Tibial nerve (tissue), 3 donors: Measurements from ENCODE around the gene GKN1.

Experiments
- POLR2A ChIP-seq, 2 donors: fragments of 450-650 bp; IDR thresholded peaks; one replicate each; pipeline ENCODE4 v1.6.1; 2017; ENCODE audit warnings: antibody characterized with exemption in 2 of 2, mild to moderate bottlenecking in 2 of 2, moderate library complexity in 2 of 2
- TF ChIP-seq, protein P1 (sequence below), 5 experiments: fragments of 200-600 bp in 3 of 5; fragments of 450-650 bp in 2 of 5; sonication (generic) in 3 of 5; IDR thresholded peaks; one replicate each; pipeline ENCODE4 v1.5.1; 2016 to 2019; ENCODE audit warnings: antibody characterized with exemption in 5 of 5, mild to moderate bottlenecking in 3 of 5, moderate library complexity in 2 of 5

DNA sequence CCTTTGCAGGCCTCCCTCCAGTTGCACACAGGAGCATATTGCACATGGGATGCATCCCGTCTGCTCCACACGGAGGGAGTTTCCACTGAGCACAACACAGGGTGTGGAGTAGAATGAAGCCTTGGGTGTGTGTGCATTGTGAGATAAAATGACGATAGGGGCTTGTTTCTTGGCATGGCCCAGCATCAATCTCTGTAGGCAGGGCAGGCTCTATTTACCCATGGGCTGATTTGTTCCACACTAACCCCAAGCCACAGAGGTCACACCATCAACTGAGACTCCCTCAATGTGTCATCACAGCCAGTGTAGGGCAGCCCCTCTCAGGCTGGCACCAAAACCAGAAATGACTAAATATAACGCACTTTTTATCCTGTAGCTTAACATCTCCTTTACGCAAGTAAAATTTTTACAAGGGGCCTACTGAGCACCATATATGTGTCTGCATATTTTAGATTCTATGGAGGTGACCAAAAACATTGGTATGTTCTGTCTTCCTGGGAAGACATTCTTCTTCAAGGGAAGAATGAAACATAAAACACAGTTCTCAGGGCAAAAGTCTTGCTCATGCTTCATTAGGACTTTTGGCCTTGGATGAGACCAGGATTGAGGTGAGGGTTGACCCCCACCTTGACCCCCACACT is 2.7 kb upstream of the GKN1 start:
- TF ChIP-seq, protein P1, sequence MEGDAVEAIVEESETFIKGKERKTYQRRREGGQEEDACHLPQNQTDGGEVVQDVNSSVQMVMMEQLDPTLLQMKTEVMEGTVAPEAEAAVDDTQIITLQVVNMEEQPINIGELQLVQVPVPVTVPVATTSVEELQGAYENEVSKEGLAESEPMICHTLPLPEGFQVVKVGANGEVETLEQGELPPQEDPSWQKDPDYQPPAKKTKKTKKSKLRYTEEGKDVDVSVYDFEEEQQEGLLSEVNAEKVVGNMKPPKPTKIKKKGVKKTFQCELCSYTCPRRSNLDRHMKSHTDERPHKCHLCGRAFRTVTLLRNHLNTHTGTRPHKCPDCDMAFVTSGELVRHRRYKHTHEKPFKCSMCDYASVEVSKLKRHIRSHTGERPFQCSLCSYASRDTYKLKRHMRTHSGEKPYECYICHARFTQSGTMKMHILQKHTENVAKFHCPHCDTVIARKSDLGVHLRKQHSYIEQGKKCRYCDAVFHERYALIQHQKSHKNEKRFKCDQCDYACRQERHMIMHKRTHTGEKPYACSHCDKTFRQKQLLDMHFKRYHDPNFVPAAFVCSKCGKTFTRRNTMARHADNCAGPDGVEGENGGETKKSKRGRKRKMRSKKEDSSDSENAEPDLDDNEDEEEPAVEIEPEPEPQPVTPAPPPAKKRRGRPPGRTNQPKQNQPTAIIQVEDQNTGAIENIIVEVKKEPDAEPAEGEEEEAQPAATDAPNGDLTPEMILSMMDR (IDR thresholded peaks at IDR 0.05) = no peak
- no peak for TF ChIP-seq POLR2A (IDR thresholded peaks at IDR 0.05)
